ENCODE data around the gene DCANP1.
A peak's percentile ranks its signal among the peaks of the same experiment; 100 is the strongest.

The DCANP1 gene

DNA sequence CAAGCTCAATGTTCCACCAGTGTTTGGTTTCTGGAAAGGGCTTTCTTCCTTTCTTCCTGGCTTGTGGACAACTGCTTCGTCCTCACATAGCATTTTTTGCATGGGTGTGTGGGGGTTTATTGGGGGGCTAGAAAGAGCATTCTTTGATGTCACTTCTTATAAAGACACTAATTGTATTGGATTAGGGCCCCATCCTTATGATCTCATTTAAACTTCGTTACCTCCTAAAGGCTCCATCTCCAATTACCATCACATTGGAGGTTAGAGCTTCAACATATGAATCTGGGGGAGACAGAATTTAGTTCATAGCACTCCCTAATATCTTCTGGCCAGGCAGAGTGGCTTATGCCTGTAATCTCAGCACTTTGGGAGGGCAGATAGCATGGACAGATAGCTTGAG lies 42.1 kb downstream of the DCANP1 start:
- no peak for DNase-seq

DNA sequence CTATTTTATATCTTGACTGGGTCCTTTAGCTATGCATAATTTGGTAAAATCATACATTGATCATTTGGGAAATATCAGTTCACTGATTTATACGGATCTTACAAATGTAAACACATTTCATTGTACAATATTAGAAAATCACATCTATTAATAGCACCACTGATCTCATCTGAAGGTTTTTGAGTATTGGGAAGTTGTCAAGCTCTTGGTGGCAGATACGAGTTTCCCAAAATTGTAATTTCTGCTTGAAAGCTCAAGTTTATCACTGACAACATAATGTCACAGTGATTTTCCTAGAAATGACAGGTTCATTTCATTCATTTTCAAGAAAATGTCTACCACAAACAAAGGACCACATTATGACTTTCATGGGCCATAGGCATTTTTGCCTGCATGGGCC lies 45.1 kb downstream of the DCANP1 start:
- no peak for DNase-seq

DNA sequence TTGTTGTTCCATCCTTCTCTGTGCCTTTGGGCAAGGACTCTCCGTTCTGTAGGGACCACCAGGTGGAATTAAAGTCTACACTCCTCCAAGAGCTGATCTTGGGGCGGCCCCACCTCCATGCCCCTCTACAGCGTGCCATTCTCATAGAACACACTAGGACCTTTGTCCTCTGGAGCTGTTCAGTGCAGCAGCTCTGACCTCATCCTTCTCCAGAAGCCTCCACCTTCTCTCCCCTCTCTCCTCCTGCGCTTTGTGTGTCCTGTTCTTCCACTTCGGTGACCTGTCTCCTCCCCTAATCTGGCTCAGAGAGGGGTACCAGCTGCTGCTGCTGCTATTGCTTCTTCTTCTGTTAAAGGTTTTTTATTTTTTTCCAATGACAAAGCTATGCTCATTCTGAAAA lies 46.3 kb downstream of the DCANP1 start:
- no peak for DNase-seq

DNA sequence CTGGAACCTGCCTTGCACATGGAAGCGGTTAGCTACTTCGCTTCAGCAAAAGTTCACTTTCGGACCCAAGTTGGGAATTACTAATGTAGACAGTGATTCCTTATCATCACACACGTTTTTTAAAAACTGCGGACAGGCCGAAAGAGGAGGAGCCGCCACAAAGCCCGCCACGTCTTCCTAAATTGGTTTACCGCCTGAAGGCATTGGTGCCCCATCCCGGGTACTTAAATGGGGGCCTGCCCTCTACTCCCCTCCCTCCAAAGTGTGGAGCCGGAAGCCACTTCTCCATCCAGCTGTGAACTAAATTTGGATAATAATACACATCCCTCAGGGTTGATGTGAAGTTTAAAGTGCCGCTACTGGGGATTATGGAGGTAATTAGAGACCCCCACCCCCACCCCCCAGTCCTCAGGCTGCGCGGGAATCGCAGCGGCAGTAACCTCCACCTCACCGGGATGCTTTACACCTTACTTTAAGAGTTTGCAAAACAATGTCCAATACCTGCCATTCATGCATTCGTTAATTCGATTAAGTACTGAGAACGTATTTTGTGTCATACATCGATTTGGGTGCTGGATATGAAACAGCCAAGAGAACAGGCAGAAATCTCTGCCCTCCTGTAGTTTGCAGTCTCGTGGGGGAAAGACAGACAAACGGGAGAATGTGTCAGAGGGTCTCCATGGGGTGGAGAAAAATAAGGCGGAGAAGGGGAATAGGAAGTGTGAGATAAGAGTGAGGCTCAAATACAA lies 47.2 kb downstream of the DCANP1 start:
- DNase-seq, result no peak

GRCh38 chr5:135398855-135399793 lies 48.0 kb downstream of the DCANP1 start, which contains the start of gene MACROH2A1:
Gene MACROH2A1 (minus strand): TSS chr5:135399231. CDS start chr5:135389093, 10,138 bp downstream.
- DNase-seq, result peak; percentile 51 to 56

DNA sequence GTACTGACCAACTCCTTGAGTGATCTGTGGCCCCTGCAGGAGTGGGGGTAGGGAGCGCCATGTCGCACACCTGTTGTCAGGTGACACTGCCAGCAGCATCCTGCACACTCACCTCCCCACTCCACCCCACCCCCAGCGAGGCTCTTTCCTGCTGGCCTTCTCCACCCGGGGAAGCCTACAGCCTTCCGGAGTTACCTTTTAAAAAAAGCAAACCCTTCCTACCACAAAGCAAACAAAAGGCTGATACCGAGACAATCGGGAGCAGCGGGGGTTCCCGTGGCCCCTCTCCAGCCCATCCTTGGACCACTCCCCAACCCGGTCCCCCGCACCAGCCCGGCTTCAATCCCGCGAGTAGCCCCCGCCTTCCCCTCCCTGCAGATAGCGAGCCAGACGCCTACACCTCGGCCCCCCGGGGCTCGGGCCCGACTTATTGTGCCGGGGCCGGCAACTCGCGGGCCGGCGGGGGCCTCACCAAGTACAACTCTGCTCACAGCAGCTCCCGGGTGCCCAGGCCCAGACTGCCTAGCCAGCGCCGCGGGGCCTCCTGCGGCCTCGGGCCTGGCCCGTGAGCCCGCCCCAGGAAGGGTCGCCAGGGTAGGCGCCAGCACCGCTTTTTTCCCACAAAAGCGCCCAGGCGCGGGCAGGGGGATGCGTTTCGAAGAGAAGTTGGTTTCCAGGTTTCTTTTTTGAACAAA lies 48.8 kb downstream of the DCANP1 start:
- DNase-seq, result no peak

GRCh38 chr5:135397084-135397483 lies 50.1 kb downstream of the DCANP1 start:
- DNase-seq, result no peak

GRCh38 chr5:135396459-135397055 lies 50.6 kb downstream of the DCANP1 start:
- no peak for DNase-seq

DNA sequence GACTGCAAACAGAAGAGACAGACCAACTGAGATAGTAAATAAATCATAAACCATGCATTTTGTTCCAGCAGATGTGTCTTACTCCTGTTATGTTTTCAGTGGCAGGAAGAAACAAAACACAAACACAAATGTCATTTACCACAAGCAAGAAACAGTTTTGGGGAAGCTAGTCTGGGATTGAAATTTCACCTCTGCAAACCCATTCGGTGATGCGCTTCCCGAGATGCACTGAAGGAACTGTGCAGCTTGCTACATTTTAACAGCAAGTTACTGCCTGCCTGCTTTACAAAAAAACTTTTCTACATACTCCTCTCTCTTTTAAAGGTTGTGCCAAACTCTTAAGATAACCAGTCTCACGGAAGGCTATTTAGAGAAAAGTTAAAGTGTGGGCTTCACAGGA lies 51.3 kb downstream of the DCANP1 start:
- no peak for DNase-seq

DNA sequence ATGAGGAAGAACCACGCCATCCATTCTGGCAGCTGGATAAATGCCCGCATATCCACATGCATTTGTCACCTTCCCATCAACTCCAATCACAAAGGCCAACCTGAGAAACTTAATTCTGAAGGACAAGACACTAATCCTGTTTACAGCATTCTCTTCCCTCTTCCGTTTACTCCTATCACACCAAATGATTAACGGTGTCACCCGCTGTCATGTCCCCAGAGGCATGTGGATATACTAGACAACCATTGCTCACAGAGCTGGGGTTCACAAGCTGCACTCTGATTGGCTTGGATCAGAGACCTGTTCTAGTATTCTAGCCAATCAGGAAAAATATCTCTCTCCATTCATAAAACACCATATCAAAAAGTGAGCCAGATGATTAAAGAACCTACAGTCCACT lies 51.7 kb downstream of the DCANP1 start:
- DNase-seq, result no peak

Data from NCI-H1930 (cell line).